T-helper 2 cell treated with Interferon-gamma antibody and Interleukin-4, amounts not matched to agents 5 μg/mL and 100 μg/mL, for 36 hours (primary cell): ENCODE measurements around the gene ZAR1.

Source experiments
- DNase-seq: peaks from one replicate; pipeline ENCODE4 v3.0.0; 2021; ENCODE audit warnings: low spot score
- H3K27ac Mint-ChIP-seq: one replicate; pipeline ENCODE4 v1.8.0; 2021; ENCODE audit warnings: mild to moderate bottlenecking, mixed read lengths
- H3K27me3 Mint-ChIP-seq: one replicate; pipeline ENCODE4 v1.8.0; 2021; ENCODE audit warnings: low read depth, mixed read lengths
- H3K36me3 Mint-ChIP-seq: one replicate; pipeline ENCODE4 v1.8.0; 2021; ENCODE audit warnings: low read depth, mixed read lengths
- H3K4me1 Mint-ChIP-seq: one replicate; pipeline ENCODE4 v1.8.0; 2021; ENCODE audit warnings: low read depth, mixed read lengths
- H3K4me3 Mint-ChIP-seq: one replicate; pipeline ENCODE4 v1.8.0; 2022; ENCODE audit warnings: mild to moderate bottlenecking, moderate library complexity, mixed read lengths
- H3K9me3 Mint-ChIP-seq: one replicate; pipeline ENCODE4 v1.8.0; 2021; ENCODE audit warnings: mixed read lengths

Gene ZAR1

GRCh38 chr4:48472794-48473193 is 17.3 kb upstream of the ZAR1 start:
- Mint-ChIP-seq H3K4me3 (no peak overlapping the region), H3K9me3 (no peaks in the 10 kb centered on the region), H3K36me3 (no peaks in the 10 kb centered on the region), H3K27me3 (peaks cover 43% of the 10 kb centered on the region), H3K4me1 (peaks cover 5% of the 10 kb centered on the region), H3K27ac (no peak overlapping the region)
- no peak for DNase-seq

DNA sequence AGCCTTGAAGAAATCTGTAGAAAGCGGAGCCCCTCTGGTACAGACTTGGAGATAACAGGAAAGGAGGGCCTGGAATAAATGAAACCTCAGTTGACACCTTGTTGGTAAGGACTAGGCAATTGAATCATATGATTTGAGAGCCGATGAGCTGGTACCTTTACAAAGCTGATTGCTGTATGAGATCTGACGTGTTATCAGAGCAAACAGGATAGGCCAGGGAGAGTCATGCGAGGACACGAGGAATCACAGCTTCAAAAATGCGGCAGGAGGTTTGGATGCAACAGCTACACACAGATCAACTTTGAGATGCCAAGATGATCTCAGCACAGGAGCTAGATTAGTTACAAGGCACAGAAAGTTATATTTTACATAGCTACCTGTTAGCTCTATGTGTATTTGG is 14.3 kb upstream of the ZAR1 start:
- DNase-seq: no peak
- Mint-ChIP-seq H3K4me3 (no peak overlapping the region), H3K36me3 (no peaks in the 10 kb centered on the region), H3K9me3 (no peaks in the 10 kb centered on the region), H3K4me1 (peaks cover 5% of the 10 kb centered on the region), H3K27ac (no peak overlapping the region), H3K27me3 (peaks cover 42% of the 10 kb centered on the region)

- Mint-ChIP-seq H3K9me3 (no peaks in the 10 kb centered on the region), H3K27ac (no peak overlapping the region)
These were observed 11.8 kb upstream of the ZAR1 start for GRCh38 chr4:48478273-48478672.

GRCh38 chr4:48481581-48481980 is 8.5 kb upstream of the ZAR1 start:
- H3K4me3 Mint-ChIP-seq: no peak overlapping the region
- no peak for DNase-seq
- H3K4me1 Mint-ChIP-seq: peaks cover 14% of the 10 kb centered on the region
- no peaks in the 10 kb centered on the region for H3K36me3 Mint-ChIP-seq
- H3K27me3 Mint-ChIP-seq: peaks cover 68% of the 10 kb centered on the region
- no peak overlapping the region for H3K27ac Mint-ChIP-seq
- H3K9me3 Mint-ChIP-seq: no peaks in the 10 kb centered on the region

More at GRCh38 chr4:48478273-48478672, 11.8 kb upstream of the ZAR1 start:
- no peak for DNase-seq
- Mint-ChIP-seq H3K4me3 (no peak overlapping the region), H3K27me3 (peaks cover 62% of the 10 kb centered on the region), H3K36me3 (no peaks in the 10 kb centered on the region), H3K4me1 (peaks cover 7% of the 10 kb centered on the region)

- Mint-ChIP-seq H3K36me3 (no peaks in the 10 kb centered on the region), H3K9me3 (no peaks in the 10 kb centered on the region), H3K27ac (no peak within 1 kb of the TSS), H3K27me3 (peaks cover 72% of the 10 kb centered on the region), H3K4me1 (peaks cover 9% of the 10 kb centered on the region), H3K4me3 (peak within 1 kb of the TSS; percentile 55)
- DNase-seq: no peak
These were observed 6.9 kb upstream of the ZAR1 start, which contains the start of gene SLC10A4 for GRCh38 chr4:48483006-48483776. TSS of gene SLC10A4 (plus strand) at chr4:48483343. CDS start at chr4:48483562, 219 bp downstream.

DNA sequence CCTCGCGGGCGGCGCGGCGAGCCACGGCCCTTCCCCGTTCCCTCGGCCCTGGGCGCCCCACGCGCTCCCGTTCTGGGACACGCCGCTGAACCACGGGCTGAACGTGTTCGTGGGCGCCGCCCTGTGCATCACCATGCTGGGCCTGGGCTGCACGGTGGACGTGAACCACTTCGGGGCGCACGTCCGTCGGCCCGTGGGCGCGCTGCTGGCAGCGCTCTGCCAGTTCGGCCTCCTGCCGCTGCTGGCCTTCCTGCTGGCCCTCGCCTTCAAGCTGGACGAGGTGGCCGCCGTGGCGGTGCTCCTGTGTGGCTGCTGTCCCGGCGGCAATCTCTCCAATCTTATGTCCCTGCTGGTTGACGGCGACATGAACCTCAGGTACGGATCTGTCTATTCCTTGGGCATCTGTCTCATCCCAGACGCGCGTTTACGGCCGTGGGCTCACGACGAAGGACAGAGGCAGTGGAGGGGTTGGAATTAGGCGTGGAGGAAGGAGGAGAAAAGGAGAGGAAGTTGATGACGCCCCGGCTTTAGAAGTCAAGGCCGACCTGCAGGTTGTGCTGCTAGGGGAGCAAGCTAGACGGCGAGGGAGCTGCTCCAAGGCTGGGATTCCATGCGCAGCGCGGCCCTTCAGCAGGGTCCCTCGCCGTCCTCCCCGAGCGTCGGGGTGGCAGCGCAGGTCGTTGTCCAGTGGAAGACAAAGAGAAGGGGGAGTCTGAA is 6.1 kb upstream of the ZAR1 start:
- peaks cover 75% of the 10 kb centered on the region for H3K27me3 Mint-ChIP-seq
- H3K4me1 Mint-ChIP-seq: peaks cover 9% of the 10 kb centered on the region
- no peaks in the 10 kb centered on the region for H3K9me3 Mint-ChIP-seq
- no peak overlapping the region for H3K27ac Mint-ChIP-seq
- H3K4me3 Mint-ChIP-seq: peak overlapping the region; percentile 55
- no peaks in the 10 kb centered on the region for H3K36me3 Mint-ChIP-seq
- DNase-seq: no peak

GRCh38 chr4:48484494-48485168 is 5.4 kb upstream of the ZAR1 start:
- no peaks in the 10 kb centered on the region for H3K9me3 Mint-ChIP-seq
- H3K27ac Mint-ChIP-seq: no peak overlapping the region
- no peak for DNase-seq
- peaks cover 81% of the 10 kb centered on the region for H3K27me3 Mint-ChIP-seq
- H3K36me3 Mint-ChIP-seq: no peaks in the 10 kb centered on the region
- H3K4me1 Mint-ChIP-seq: peaks cover 9% of the 10 kb centered on the region
- peak overlapping the region; percentile 55 for H3K4me3 Mint-ChIP-seq

DNA sequence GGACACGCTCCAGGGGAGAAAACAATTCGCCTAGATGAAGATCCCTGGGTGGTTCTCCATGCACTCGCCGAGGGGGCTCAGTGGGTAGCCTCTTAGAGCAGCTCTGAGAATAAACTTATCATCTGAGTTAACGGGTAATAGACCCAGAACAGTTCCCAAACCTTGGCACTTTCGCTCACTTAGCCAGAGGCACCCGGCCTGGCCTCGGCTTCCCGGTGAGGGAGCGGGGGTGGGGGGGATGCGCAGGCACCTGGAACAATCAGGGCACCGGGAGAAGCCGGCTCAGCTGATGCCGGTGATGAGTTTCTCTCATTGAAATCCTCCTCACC is 405 bp upstream of the ZAR1 start:
- Mint-ChIP-seq H3K9me3 (no peaks in the 10 kb centered on the region), H3K36me3 (no peaks in the 10 kb centered on the region), H3K4me3 (no peak overlapping the region), H3K27me3 (peaks cover 69% of the 10 kb centered on the region), H3K4me1 (peaks cover 3% of the 10 kb centered on the region), H3K27ac (no peak overlapping the region)
- no peak for DNase-seq

DNA sequence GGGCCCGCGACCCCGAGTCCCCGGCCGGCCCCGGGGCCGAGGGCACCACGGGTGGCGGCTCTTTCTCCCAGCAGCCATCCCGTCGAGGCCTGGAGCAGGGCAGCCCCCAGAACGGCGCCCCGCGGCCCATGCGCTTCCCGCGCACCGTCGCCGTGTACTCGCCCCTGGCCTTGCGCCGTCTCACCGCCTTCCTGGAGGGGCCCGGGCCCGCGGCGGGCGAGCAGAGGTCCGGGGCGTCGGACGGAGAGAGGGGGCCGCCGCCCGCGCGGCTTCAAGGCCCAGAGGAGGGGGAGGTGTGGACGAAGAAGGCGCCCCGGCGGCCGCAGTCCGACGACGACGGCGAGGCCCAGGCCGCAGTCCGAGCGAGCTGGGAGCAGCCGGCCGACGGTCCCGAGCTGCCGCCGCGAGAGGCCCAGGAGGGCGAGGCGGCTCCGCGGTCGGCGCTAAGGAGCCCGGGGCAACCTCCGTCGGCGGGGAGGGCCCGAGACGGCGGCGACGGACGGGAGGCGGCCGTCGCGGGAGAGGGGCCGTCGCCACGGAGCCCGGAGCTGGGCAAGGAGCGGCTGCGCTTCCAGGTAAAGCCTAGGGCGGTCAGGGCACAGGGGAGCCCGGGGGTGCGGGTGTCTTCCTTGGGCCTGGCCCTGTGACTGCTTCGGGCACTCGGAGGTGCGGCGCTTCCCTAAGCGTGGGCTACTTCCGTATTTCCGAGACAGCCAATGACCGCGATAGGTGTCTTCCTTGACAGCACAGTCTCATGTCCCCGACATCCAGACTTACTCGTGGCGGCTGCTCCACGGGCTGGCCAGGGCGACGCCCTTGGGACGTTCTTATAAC is 845 bp downstream of the ZAR1 start:
- Mint-ChIP-seq H3K27ac (no peak overlapping the region), H3K36me3 (peaks cover 3% of the 10 kb centered on the region), H3K4me1 (no peaks in the 10 kb centered on the region), H3K27me3 (peaks cover 58% of the 10 kb centered on the region), H3K9me3 (no peaks in the 10 kb centered on the region), H3K4me3 (no peak overlapping the region)
- no peak for DNase-seq

DNA sequence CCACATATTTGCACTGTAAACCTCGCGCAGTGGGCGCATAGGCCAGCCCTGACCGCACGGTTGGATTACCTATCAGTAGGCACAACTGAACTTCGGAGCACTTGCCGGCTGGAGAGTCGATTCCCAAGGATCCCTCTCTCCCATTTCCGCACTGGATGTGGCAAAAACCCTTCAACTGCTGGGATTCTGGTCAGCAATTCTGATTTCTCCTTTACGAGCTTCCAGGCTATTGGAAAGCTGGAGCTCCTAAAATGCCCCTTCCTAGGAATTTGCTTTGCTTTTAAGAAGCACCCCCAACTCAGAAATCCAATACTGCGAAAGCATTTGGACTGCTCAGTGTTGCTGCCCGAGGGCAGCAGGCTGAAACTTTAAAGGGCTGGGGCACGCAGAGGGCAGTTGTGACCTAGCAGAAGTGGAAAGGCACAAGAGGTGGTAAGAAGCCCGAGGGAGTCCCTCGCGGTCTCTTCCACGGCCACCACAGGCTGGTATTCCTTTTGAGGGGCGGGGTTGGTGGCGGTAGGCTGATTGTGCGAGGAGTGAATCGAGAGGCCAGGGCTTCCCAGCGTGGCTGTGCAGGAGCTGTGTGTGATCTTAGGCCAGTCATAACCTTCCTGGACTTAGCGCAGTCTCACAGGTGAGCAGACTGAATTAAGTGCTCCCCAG is 1.6 kb downstream of the ZAR1 start:
- peaks cover 8% of the 10 kb centered on the region for H3K36me3 Mint-ChIP-seq
- DNase-seq: no peak
- H3K9me3 Mint-ChIP-seq: no peaks in the 10 kb centered on the region
- H3K4me1 Mint-ChIP-seq: no peaks in the 10 kb centered on the region
- H3K27ac Mint-ChIP-seq: no peak overlapping the region
- H3K27me3 Mint-ChIP-seq: peaks cover 54% of the 10 kb centered on the region
- no peak overlapping the region for H3K4me3 Mint-ChIP-seq

DNA sequence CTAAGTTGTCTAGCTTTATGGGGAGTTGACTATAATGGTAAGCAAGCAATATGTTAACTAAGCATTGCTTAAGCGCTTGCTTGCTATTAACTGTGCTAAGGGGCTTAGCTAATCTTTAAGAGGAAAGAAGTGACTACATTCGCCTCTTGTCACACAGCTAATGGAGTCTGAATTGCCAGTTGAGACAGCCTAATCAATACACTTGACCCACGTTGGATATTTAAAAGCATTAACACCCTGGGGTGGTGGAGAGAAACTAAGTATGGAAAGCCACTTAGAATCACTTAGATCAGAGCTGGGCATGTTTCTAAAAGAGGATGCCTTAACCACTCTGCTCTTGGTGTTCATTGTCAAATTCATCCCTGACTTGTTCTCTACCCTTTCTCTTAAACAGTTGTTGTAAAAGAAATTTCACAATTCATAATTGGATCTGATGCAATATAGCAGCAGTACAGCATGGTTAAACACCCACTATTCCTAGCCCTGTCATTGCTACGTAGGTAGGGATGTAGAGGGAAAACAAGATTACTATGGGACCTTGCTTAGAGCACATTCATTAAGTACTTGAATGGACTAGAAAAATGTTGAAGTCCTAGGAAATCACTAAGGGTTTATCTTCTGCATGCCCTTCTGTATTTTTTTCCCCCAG is 3.5 kb downstream of the ZAR1 start:
- Mint-ChIP-seq H3K4me1 (peaks cover under 1% of the 10 kb centered on the region), H3K9me3 (no peaks in the 10 kb centered on the region), H3K27me3 (peaks cover 39% of the 10 kb centered on the region), H3K27ac (no peak overlapping the region), H3K36me3 (peaks cover 13% of the 10 kb centered on the region), H3K4me3 (no peak overlapping the region)
- no peak for DNase-seq

DNA sequence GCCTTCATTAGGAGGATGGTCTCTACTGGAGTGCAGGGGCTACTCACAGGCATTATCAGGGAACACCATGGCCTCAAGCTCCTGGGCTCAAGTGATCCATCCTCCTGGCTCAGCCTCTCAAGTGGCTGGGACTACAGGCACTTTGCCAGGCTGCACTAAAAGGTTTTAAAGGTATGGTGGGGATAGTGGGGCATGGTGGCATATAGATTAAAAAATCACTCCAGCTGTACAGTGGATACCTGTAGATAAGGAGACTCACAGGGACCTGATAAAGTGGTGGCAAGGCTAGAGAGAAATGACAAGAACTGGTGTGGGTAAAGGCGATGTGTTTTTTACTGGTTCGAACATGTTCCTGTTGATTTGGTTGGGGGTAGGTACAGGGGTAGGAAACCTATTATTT is 5.9 kb downstream of the ZAR1 start:
- H3K27me3 Mint-ChIP-seq: peaks cover 25% of the 10 kb centered on the region
- H3K4me3 Mint-ChIP-seq: no peak overlapping the region
- no peak overlapping the region for H3K27ac Mint-ChIP-seq
- no peaks in the 10 kb centered on the region for H3K9me3 Mint-ChIP-seq
- DNase-seq: no peak
- H3K4me1 Mint-ChIP-seq: peaks cover 8% of the 10 kb centered on the region
- H3K36me3 Mint-ChIP-seq: peaks cover 33% of the 10 kb centered on the region

GRCh38 chr4:48498895-48499294 is 8.8 kb downstream of the ZAR1 start:
- Mint-ChIP-seq H3K4me1 (peaks cover 13% of the 10 kb centered on the region), H3K27me3 (peaks cover 2% of the 10 kb centered on the region), H3K36me3 (peaks cover 44% of the 10 kb centered on the region), H3K9me3 (no peaks in the 10 kb centered on the region), H3K4me3 (no peak overlapping the region), H3K27ac (no peak overlapping the region)
- no peak for DNase-seq
